OCI-LY1 (cell line): ENCODE data around the gene ALS2CL.

Experiments used
- H2AFZ ChIP-seq: fragments of 200-600 bp; sonication (generic), shearing (Covaris generic); 2 replicates; pipeline ENCODE4 v1.6.0; 2014; ENCODE audit warnings: antibody characterized with exemption, mild to moderate bottlenecking, low read length
- H3F3A ChIP-seq: fragments of 200-600 bp; sonication (generic), shearing (Covaris generic); 2 replicates; pipeline ENCODE4 v1.6.0; 2014; ENCODE audit warnings: mild to moderate bottlenecking, antibody characterized with exemption, low read length, moderate library complexity; ENCODE audit not compliant: insufficient read depth
- H3K27ac ChIP-seq: fragments of 200-600 bp; sonication (generic); 2 replicates; pipeline ENCODE4 v1.5.1; 2014; ENCODE audit warnings: low read length, mixed run types, mild to moderate bottlenecking, low read depth; ENCODE audit not compliant: poor library complexity, severe bottlenecking
- H3K27me3 ChIP-seq: fragments of 200-600 bp; sonication (generic); 2 replicates; pipeline ENCODE4 v1.6.0; 2014; ENCODE audit warnings: antibody characterized with exemption, mild to moderate bottlenecking, low read length, moderate library complexity; ENCODE audit not compliant: insufficient read depth
- H3K36me3 ChIP-seq: fragments of 200-600 bp; sonication (generic); 2 replicates; pipeline ENCODE4 v1.6.1; 2014; ENCODE audit warnings: mild to moderate bottlenecking, antibody characterized with exemption, low read length, moderate library complexity, mixed read lengths; ENCODE audit not compliant: insufficient read depth
- H3K4me1 ChIP-seq: fragments of 200-600 bp; sonication (generic); 2 replicates; pipeline ENCODE4 v1.5.1; 2014; ENCODE audit warnings: mild to moderate bottlenecking, low read length, moderate library complexity; ENCODE audit not compliant: insufficient read depth, severe bottlenecking
- H3K4me2 ChIP-seq: fragments of 200-600 bp; sonication (generic), shearing (Covaris generic); 2 replicates; pipeline ENCODE4 v1.6.1; 2014; ENCODE audit warnings: low read length
- H3K4me3 ChIP-seq: fragments of 200-600 bp; sonication (generic); 2 replicates; pipeline ENCODE4 v1.5.1; 2014; ENCODE audit warnings: low read length, low read depth, mild to moderate bottlenecking, mixed read lengths; ENCODE audit not compliant: poor library complexity, severe bottlenecking
- H3K79me2 ChIP-seq: fragments of 200-600 bp; shearing (Covaris generic); 2 replicates; pipeline ENCODE4 v1.6.1; 2016; ENCODE audit warnings: mixed run types, low read length, mixed read lengths; ENCODE audit not compliant: insufficient read depth
- H3K9ac ChIP-seq: fragments of 200-600 bp; sonication (generic), shearing (Covaris generic); 2 replicates; pipeline ENCODE4 v1.6.1; 2014; ENCODE audit warnings: mild to moderate bottlenecking, low read length, mixed read lengths
- H3K9me2 ChIP-seq: fragments of 200-600 bp; sonication (generic), shearing (Covaris generic); 2 replicates; pipeline ENCODE4 v1.6.1; 2014; ENCODE audit warnings: low read depth, mild to moderate bottlenecking, low read length, mixed read lengths
- H3K9me3 ChIP-seq: fragments of 200-600 bp; shearing (Covaris generic); 2 replicates; pipeline ENCODE4 v1.6.1; 2014; ENCODE audit warnings: low read length, mixed read lengths
- H4K20me1 ChIP-seq: fragments of 200-600 bp; sonication (generic), shearing (Covaris generic); 2 replicates; pipeline ENCODE4 v1.6.0; 2016; ENCODE audit warnings: mild to moderate bottlenecking, low read length; ENCODE audit not compliant: insufficient read depth
- EZH2 ChIP-seq: fragments of 200-600 bp; sonication (generic), shearing (Covaris generic); IDR thresholded peaks from 2 replicates; pipeline ENCODE4 v1.8.0; 2017; ENCODE audit warnings: borderline replicate concordance, mixed run types, mild to moderate bottlenecking, antibody characterized with exemption, low read length, moderate library complexity, mixed read lengths
- TF ChIP-seq, protein P1 (sequence below): fragments of 200-600 bp; sonication (generic), shearing (Covaris generic); IDR thresholded peaks from 2 replicates; pipeline ENCODE4 v1.5.1; 2017; ENCODE audit warnings: mild to moderate bottlenecking, antibody characterized with exemption, low read length, moderate library complexity, mixed read lengths

The ALS2CL gene

DNA sequence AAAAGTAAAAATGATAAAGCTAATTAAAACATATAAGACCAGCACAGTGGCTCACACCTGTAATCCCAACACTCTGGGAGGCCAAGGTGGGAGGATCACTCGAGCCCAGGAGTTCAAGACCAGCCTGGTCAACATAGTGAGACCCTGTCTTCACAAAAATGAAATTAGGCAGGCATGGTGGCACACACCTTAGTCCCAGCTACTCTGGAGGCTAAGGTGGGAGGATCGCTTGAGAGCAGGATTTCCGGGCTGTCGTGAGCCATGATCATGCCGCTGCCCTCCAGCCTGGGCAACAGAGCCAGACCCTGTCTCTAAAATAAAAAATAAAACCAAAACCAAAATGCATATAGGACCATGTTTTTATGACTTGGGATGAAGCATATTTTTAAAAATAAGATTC, 29.0 kb upstream of the ALS2CL start:
- no peak for TF ChIP-seq EZH2
- TF ChIP-seq, protein P1, sequence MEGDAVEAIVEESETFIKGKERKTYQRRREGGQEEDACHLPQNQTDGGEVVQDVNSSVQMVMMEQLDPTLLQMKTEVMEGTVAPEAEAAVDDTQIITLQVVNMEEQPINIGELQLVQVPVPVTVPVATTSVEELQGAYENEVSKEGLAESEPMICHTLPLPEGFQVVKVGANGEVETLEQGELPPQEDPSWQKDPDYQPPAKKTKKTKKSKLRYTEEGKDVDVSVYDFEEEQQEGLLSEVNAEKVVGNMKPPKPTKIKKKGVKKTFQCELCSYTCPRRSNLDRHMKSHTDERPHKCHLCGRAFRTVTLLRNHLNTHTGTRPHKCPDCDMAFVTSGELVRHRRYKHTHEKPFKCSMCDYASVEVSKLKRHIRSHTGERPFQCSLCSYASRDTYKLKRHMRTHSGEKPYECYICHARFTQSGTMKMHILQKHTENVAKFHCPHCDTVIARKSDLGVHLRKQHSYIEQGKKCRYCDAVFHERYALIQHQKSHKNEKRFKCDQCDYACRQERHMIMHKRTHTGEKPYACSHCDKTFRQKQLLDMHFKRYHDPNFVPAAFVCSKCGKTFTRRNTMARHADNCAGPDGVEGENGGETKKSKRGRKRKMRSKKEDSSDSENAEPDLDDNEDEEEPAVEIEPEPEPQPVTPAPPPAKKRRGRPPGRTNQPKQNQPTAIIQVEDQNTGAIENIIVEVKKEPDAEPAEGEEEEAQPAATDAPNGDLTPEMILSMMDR = no peak
- Histone ChIP-seq H2AFZ (no peak overlapping the region), H3K27ac (no peak overlapping the region), H3F3A (no peaks in the 10 kb centered on the region), H3K9me3 (no peaks in the 10 kb centered on the region), H3K27me3 (no peaks in the 10 kb centered on the region), H3K79me2 (no peaks in the 10 kb centered on the region), H3K9ac (no peak overlapping the region), H3K4me1 (no peaks in the 10 kb centered on the region), H4K20me1 (no peaks in the 10 kb centered on the region), H3K4me2 (no peak overlapping the region), H3K36me3 (no peaks in the 10 kb centered on the region), H3K4me3 (no peak overlapping the region), H3K9me2 (no peaks in the 10 kb centered on the region)

DNA sequence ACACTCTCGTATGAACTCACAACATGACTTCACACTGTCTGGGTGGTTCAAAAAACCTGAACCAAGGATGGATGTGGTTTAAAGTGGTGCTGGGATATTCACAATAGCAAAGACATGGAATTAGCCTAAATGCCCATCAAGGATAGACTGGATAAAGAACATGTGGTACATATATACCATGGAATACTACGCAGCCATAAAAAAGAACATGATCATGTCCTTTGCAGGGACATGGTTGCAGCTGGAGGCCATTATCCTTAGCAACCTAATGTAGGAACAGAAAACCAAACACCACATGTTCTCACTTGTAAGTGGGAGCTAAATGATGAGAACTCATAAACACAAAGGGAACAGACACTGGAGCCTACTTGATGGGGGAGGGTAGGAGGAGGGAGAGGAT, 27.5 kb upstream of the ALS2CL start:
- Histone ChIP-seq H3K9me3 (no peaks in the 10 kb centered on the region), H3K4me3 (no peak overlapping the region), H3K9me2 (no peaks in the 10 kb centered on the region), H3K79me2 (no peaks in the 10 kb centered on the region), H2AFZ (no peak overlapping the region), H3K27ac (no peak overlapping the region), H3F3A (no peaks in the 10 kb centered on the region), H3K27me3 (no peaks in the 10 kb centered on the region), H3K4me2 (no peak overlapping the region), H4K20me1 (no peaks in the 10 kb centered on the region), H3K4me1 (no peaks in the 10 kb centered on the region), H3K36me3 (no peaks in the 10 kb centered on the region), H3K9ac (no peak overlapping the region)
- no peak for TF ChIP-seq EZH2
- TF ChIP-seq, protein P1 = no peak

DNA sequence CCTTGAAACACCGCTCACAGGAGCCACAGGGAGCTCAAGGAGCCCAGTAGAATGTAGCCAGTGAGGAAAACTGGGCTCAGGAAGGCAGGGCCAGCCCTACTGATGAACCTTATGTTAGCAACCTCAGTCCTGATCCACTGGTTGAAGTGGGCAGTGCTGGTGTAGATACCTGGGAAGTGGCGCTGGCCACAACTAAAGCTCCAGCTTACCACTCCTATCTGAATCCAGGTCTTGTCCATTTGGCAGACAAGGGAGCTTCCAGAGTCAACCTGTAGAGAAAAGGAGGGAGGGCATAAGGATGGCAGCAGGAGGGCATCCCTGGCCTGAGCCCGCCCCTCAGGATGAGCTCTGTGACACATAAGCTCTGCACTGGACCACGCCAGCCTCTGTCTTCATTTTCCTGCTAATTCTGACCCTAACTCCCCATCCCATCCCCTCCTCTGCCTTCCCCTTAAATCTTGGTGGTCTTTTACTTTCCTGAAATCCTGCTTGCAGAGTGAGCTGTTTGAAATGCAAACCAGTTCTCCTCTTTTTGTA, 26.3 kb upstream of the ALS2CL start:
- no peaks in the 10 kb centered on the region for H3K27me3 ChIP-seq
- no peak overlapping the region for H3K4me2 ChIP-seq
- TF ChIP-seq EZH2 = no peak
- TF ChIP-seq, protein P1 = no peak
- no peak overlapping the region for H2AFZ ChIP-seq
- H3K9me3 ChIP-seq = no peaks in the 10 kb centered on the region
- no peaks in the 10 kb centered on the region for H3K79me2 ChIP-seq
- H3K4me1 ChIP-seq = no peaks in the 10 kb centered on the region
- no peak overlapping the region for H3K4me3 ChIP-seq
- H3K27ac ChIP-seq = no peak overlapping the region
- no peaks in the 10 kb centered on the region for H3K36me3 ChIP-seq
- no peaks in the 10 kb centered on the region for H3F3A ChIP-seq
- no peak overlapping the region for H3K9ac ChIP-seq
- H3K9me2 ChIP-seq = no peaks in the 10 kb centered on the region
- H4K20me1 ChIP-seq = no peaks in the 10 kb centered on the region
